Natural killer cell (primary cell): ENCODE results near the gene NANOS3. TPM values are rescaled to one million over a fixed set of nuclear protein-coding genes. Genes with fewer than 3 reads are reported as not detected.
A peak's percentile ranks its signal among the peaks of the same experiment; 100 is the strongest.

Source experiments
- ATAC-seq, 3 donors: fragments of 150-1000 bp in 2 of 3; fragments of 200-7000 bp in 1 of 3; cut with Tn5 transposase; 1 replicate in 1 of 3; 2 replicates in 2 of 3; pipeline ENCODE4 v1.10.0; 2021; ENCODE audit warnings: mild to moderate bottlenecking in 2 of 3, moderate library complexity in 2 of 3
- DNase-seq, 2 donors: peaks; one replicate each; pipeline versions ENCODE4 v3.0.0 to v3.0.0-alpha.2; 2013 to 2021; ENCODE audit warnings: mixed read lengths in 1 of 2
- H3K27ac ChIP-seq: one replicate; pipeline ENCODE4 v1.5.1; 2013; ENCODE audit warnings: mild to moderate bottlenecking, low read length
- H3K27me3 ChIP-seq: one replicate; pipeline ENCODE4 v1.6.1; 2013; ENCODE audit warnings: low read length; ENCODE audit not compliant: control insufficient read depth, insufficient read depth
- H3K36me3 ChIP-seq: one replicate; pipeline ENCODE4 v1.6.1; 2013; ENCODE audit warnings: low read length; ENCODE audit not compliant: control insufficient read depth, insufficient read depth
- H3K4me1 ChIP-seq: one replicate; pipeline ENCODE4 v1.6.1; 2013; ENCODE audit warnings: low read length; ENCODE audit not compliant: control insufficient read depth, insufficient read depth
- H3K4me3 ChIP-seq: one replicate; pipeline ENCODE4 v1.5.1; 2013; ENCODE audit warnings: low read length
- H3K9me3 ChIP-seq: one replicate; pipeline ENCODE4 v1.6.1; 2013; ENCODE audit warnings: low read length; ENCODE audit not compliant: control insufficient read depth, insufficient read depth
- H3K27ac Mint-ChIP-seq, 2 donors: one replicate each; pipeline ENCODE4 v1.8.0; 2022; ENCODE audit warnings: mild to moderate bottlenecking in 2 of 2, mixed read lengths in 2 of 2, moderate library complexity in 1 of 2
- H3K27me3 Mint-ChIP-seq, 2 donors: one replicate each; pipeline ENCODE4 v1.8.0; 2022; ENCODE audit warnings: low read depth in 2 of 2, mixed read lengths in 2 of 2
- H3K36me3 Mint-ChIP-seq: one replicate; pipeline ENCODE4 v1.8.0; 2022; ENCODE audit warnings: mixed read lengths
- H3K4me1 Mint-ChIP-seq, 2 donors: one replicate each; pipeline ENCODE4 v1.8.0; 2022; ENCODE audit warnings: mixed read lengths in 2 of 2
- H3K4me3 Mint-ChIP-seq: one replicate; pipeline ENCODE4 v1.8.0; 2022; ENCODE audit warnings: mild to moderate bottlenecking, moderate library complexity, mixed read lengths
- H3K9me3 Mint-ChIP-seq, 2 donors: one replicate each; pipeline ENCODE4 v1.8.0; 2022; ENCODE audit warnings: mixed read lengths in 2 of 2
- WGBS: methylation state at CpG from one replicate; pipeline ENCODE4 v1.1.7; 2013; ENCODE audit warnings: missing lambda C conversion rate; ENCODE audit not compliant: insufficient coverage; 5-methylcytosine and 5-hydroxymethylcytosine counted together
- intact Hi-C: fragments of 100-400 bp; cut with micrococcal nuclease; formaldehyde crosslinking; loops from one replicate; pipeline ENCODE4 v1.14.2; 2022
- total RNA-seq, 4 donors: library from RNA; stranded (reverse); fragments of 120-200 nt in 1 of 4; gene quantifications; one replicate each; pipeline versions ENCODE4 v1.2.3 to v1.2.4, GENCODE V29; 2013 to 2022
- TF ChIP-seq, protein P1 (sequence below): fragments of 200-600 bp; IDR thresholded peaks from one replicate; pipeline ENCODE4 v1.8.0; 2022; ENCODE audit warnings: antibody characterized with exemption

Gene NANOS3
- total RNA-seq, 3 donors from 2014 or later (not counting 1 experiment from before 2014, with no cell fraction given) = 2.6 to 6.3 (median 3.0) TPM

DNA sequence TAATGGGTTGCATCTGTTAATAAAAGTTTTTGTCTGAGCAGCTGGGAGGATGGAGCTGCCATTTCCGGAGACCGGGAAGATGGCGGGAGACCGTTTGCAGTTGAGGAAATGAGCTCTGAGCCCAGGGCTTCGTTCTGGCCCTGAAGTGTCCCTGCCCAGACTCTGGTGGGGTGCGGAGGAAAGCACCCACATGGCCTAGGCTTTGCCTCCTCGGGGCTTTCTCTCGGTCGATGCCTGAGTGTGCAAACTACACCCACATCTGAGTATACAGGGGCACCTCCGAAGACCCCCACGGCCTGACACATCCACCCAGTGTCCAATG is 15.6 kb upstream of the NANOS3 start:
- Mint-ChIP-seq H3K4me3 (peak overlapping the region; percentile 96), H3K36me3 (no peaks in the 10 kb centered on the region), H3K9me3 (no peaks in the 10 kb centered on the region), H3K27me3 (peaks cover 11 to 19% of the 10 kb centered on the region in 2 donors), H3K4me1 (peaks cover 19 to 40% of the 10 kb centered on the region in 2 donors), H3K27ac (peak overlapping the region; percentile 97 to 100)
- DNase-seq (peak in 1 of 2 donors; percentile 75), ATAC-seq (peak; percentile 34 to 42 (median 37))
- 12% methylated on average over 11 of the region's 11 CpGs for WGBS
- TF ChIP-seq, protein P1, sequence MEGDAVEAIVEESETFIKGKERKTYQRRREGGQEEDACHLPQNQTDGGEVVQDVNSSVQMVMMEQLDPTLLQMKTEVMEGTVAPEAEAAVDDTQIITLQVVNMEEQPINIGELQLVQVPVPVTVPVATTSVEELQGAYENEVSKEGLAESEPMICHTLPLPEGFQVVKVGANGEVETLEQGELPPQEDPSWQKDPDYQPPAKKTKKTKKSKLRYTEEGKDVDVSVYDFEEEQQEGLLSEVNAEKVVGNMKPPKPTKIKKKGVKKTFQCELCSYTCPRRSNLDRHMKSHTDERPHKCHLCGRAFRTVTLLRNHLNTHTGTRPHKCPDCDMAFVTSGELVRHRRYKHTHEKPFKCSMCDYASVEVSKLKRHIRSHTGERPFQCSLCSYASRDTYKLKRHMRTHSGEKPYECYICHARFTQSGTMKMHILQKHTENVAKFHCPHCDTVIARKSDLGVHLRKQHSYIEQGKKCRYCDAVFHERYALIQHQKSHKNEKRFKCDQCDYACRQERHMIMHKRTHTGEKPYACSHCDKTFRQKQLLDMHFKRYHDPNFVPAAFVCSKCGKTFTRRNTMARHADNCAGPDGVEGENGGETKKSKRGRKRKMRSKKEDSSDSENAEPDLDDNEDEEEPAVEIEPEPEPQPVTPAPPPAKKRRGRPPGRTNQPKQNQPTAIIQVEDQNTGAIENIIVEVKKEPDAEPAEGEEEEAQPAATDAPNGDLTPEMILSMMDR = no peak
- Histone ChIP-seq H3K27me3 (peaks cover 17% of the 10 kb centered on the region), H3K9me3 (no peaks in the 10 kb centered on the region), H3K4me1 (peaks cover 32% of the 10 kb centered on the region), H3K36me3 (no peaks in the 10 kb centered on the region), H3K27ac (peak overlapping the region; percentile 99), H3K4me3 (peak overlapping the region; percentile 59)
- intact Hi-C loops = loop anchor here (1.0 kb wide), 1 partner anchor 14 kb away; no protein-coding TSS in a partner anchor

DNA sequence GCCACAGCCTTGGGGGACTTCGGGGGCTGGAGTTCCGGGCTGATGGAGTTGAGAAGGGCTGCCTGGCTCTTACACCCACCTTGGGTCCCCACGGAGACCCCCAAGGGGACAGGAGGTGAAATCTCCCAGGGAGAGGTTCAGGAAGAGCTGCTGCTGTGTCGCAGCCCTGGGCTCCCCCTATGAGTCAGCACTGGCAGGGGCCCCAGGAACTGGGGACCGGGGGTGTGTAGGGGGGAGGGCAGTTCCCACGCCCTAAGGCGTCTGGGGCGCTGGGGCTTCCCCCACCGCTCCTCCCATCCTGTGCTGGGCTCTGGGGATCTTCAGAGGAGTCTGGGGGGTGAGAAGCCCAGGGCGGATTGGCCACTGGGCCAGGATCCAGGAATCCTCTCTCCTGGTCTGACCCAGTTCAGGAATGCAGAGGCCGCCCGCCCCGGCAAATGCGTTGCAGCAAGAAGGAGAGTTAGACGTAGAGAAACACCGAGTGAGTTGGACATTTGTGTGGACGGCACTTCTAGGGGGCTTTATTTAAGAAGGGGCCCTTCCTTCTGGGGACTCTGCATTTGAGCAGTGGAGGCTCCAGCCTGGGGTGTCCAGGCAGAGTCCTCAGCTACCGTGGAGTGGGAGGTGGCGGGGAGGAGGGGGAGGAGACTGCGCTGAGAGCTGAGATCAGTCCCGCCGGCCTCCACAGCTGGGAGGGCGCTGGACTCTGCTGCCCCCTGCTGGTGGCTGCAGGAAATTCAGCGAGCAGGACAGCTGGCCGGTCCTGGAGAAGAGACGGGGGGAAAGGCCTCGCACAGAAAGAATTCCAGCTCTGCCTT is 15.0 kb upstream of the NANOS3 start:
- no peaks in the 10 kb centered on the region for H3K9me3 ChIP-seq
- H3K27me3 ChIP-seq = peaks cover 21% of the 10 kb centered on the region
- no peaks in the 10 kb centered on the region for H3K36me3 ChIP-seq
- no peaks in the 10 kb centered on the region for H3K9me3 Mint-ChIP-seq
- TF ChIP-seq, protein P1 = peak; percentile 98
- H3K4me3 Mint-ChIP-seq = peak overlapping the region; percentile 96
- no peaks in the 10 kb centered on the region for H3K36me3 Mint-ChIP-seq
- under 1% methylated on average over 25 of the region's 27 CpGs for whole genome bisulfite sequencing
- peak overlapping the region; percentile 97 to 100 for H3K27ac Mint-ChIP-seq
- peak; percentile 84 to 96 (median 87) for ATAC-seq
- H3K27me3 Mint-ChIP-seq = peaks cover 16 to 24% of the 10 kb centered on the region in 2 donors
- peak overlapping the region; percentile 99 for H3K27ac ChIP-seq
- H3K4me3 ChIP-seq = peak overlapping the region; percentile 59
- H3K4me1 Mint-ChIP-seq = peaks cover 24 to 44% of the 10 kb centered on the region in 2 donors
- H3K4me1 ChIP-seq = peaks cover 34% of the 10 kb centered on the region
- intact Hi-C loops = loop anchor here (1.0 to 2.0 kb wide), 5 partner anchors 15 to 585 kb away; no protein-coding TSS in a partner anchor
- DNase-seq = peak; percentile 93 to 95

DNA sequence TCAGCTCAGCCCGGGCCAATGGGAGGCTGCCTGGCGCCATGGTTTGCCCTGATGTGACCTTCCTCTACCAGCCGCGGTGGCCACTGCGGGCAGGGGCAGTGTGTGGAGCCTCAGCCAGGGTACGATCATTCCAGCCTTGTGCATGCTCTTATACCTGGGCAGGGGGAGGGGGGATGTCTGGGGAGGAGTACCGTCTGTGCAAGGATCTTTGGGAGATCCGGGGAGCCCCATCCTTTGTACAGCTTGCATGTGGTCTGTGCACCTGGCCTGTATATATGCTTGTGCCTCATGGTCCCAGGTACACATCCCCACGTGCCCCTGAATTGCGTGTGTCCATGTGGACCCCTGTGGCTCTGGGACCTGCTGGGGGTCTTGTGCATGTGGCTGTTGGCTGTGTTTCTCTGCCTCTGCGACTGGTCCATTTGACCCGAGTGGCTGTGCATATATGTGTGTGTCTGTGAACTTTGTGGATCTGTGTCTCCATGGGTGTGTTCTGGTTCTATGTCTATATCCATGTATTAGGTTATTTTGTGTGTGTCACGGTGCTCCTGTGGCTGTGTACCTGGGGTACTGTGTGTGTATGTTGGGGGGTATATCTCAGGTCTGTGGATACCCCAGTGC is 12.8 kb upstream of the NANOS3 start:
- Histone ChIP-seq H3K9me3 (no peaks in the 10 kb centered on the region), H3K4me3 (no peak overlapping the region), H3K27ac (no peak overlapping the region), H3K27me3 (peaks cover 21% of the 10 kb centered on the region), H3K4me1 (peaks cover 34% of the 10 kb centered on the region), H3K36me3 (no peaks in the 10 kb centered on the region)
- DNase-seq (peak in 1 of 2 donors; percentile 49), ATAC-seq (no peak)
- peak overlapping the region; percentile 78 for H3K4me3 Mint-ChIP-seq
- 25% methylated on average over 13 of the region's 13 CpGs for WGBS
- H3K27ac Mint-ChIP-seq = peak overlapping the region in 1 of 2 donors; percentile 100
- H3K9me3 Mint-ChIP-seq = no peaks in the 10 kb centered on the region
- intact Hi-C loops = no loop called here
- peaks cover 24 to 44% of the 10 kb centered on the region in 2 donors for H3K4me1 Mint-ChIP-seq
- TF ChIP-seq, protein P1 = no peak
- H3K36me3 Mint-ChIP-seq = no peaks in the 10 kb centered on the region
- peaks cover 17 to 32% of the 10 kb centered on the region in 2 donors for H3K27me3 Mint-ChIP-seq
